ENCODE data around the gene SERAC1. TPM values are rescaled to one million over a fixed set of nuclear protein-coding genes. Genes with fewer than 3 reads are reported as not detected.

The SERAC1 gene
- total RNA-seq, 6 experiments from 2014 or later = 3.0 to 5.1 (median 4.4) TPM

DNA sequence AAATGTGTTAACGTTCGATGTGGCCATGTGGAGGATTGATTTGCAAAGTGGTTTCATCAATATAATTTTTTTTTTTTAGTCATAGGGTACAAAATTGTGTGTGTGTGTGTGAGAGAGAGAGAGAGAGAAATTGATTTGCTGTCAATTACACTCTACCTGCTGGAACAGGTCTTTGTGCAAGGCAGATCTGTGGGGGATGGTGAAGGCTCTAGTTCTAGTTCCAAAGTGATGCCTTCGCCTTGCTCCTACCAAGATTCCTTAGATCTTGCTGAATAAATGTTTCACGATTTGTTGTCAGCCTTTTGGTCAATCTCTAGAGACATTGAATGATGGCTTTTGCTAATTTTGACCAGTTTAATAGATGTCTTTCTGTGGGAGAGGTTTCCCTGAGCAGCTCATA, 64.8 kb downstream of the SERAC1 start:
- H3K36me3 ChIP-seq = no peaks in the 10 kb centered on the region
- no peak overlapping the region for H3K4me3 ChIP-seq
- WGBS (ENCODE audit: insufficient coverage, low coverage, low lambda C conversion rate, missing lambda C conversion rate) = 47% methylated on average over 3 of the region's 4 CpGs
- intact Hi-C loops (cut with DNase I) = no loop called here
- H3K27ac ChIP-seq = no peak overlapping the region
- H3K9me3 ChIP-seq = no peaks in the 10 kb centered on the region
- no peak for ATAC-seq
- TF ChIP-seq, protein P1, sequence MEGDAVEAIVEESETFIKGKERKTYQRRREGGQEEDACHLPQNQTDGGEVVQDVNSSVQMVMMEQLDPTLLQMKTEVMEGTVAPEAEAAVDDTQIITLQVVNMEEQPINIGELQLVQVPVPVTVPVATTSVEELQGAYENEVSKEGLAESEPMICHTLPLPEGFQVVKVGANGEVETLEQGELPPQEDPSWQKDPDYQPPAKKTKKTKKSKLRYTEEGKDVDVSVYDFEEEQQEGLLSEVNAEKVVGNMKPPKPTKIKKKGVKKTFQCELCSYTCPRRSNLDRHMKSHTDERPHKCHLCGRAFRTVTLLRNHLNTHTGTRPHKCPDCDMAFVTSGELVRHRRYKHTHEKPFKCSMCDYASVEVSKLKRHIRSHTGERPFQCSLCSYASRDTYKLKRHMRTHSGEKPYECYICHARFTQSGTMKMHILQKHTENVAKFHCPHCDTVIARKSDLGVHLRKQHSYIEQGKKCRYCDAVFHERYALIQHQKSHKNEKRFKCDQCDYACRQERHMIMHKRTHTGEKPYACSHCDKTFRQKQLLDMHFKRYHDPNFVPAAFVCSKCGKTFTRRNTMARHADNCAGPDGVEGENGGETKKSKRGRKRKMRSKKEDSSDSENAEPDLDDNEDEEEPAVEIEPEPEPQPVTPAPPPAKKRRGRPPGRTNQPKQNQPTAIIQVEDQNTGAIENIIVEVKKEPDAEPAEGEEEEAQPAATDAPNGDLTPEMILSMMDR (IDR thresholded peaks at IDR 0.05) = no peak
- no peak for TF ChIP-seq POLR2A (IDR thresholded peaks at IDR 0.05)
- DNase-seq = no peak
- H3K27me3 ChIP-seq = no peaks in the 10 kb centered on the region
- H3K4me1 ChIP-seq = no peaks in the 10 kb centered on the region

DNA sequence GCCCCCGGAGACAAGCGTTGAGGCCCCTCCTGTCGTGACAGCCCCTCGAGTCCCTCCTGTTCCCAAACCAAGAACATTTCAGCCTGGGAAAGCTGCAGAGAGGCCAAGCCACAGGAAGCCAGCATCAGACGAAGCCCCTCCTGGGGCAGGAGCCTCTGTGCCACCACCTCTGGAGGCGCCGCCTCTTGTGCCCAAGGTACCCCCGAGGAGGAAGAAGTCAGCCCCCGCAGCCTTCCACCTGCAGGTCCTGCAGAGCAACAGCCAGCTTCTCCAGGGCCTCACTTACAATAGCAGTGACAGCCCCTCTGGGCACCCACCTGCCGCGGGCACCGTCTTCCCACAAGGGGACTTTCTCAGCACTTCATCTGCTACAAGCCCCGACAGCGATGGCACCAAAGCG, 72.4 kb downstream of the SERAC1 start:
- DNase-seq = no peak
- intact Hi-C loops (cut with DNase I) = no loop called here
- WGBS (ENCODE audit: insufficient coverage, low coverage, low lambda C conversion rate, missing lambda C conversion rate) = 100% methylated on average over 5 of the region's 15 CpGs
- H3K27me3 ChIP-seq = no peaks in the 10 kb centered on the region
- H3K27ac ChIP-seq = no peak overlapping the region
- no peak for ATAC-seq
- H3K9me3 ChIP-seq = no peaks in the 10 kb centered on the region
- peaks cover 0 to 17% (median 4%) of the 10 kb centered on the region in 4 donors for H3K36me3 ChIP-seq
- no peaks in the 10 kb centered on the region for H3K4me1 ChIP-seq
- no peak for TF ChIP-seq POLR2A (IDR thresholded peaks at IDR 0.05)
- TF ChIP-seq, protein P1 (IDR thresholded peaks at IDR 0.05) = no peak
- H3K4me3 ChIP-seq = no peak overlapping the region

DNA sequence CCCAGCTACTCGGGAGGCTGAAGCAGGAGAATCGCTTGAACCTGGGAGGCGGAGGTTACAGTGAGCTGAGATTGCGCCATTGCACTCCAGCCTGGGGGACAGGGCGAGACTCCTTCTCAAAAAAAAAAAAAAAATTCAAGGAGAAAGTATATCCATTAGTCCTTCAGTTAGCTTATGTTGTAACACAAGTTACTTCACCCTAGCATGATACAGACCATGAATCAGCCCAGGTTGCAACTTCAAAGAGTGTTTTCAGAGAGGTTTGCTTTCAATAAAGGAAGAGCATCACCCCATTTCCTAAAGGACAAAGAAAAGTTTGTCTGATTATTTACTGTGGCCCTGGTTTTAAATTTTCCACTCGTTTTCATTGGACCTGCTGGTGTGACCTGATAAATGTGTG, 73.0 kb downstream of the SERAC1 start:
- H3K9me3 ChIP-seq = no peaks in the 10 kb centered on the region
- no peaks in the 10 kb centered on the region for H3K27me3 ChIP-seq
- H3K36me3 ChIP-seq = peaks cover 0 to 17% (median 4%) of the 10 kb centered on the region in 4 donors
- H3K27ac ChIP-seq = no peak overlapping the region
- DNase-seq = no peak
- H3K4me1 ChIP-seq = no peaks in the 10 kb centered on the region
- WGBS (ENCODE audit: insufficient coverage, low coverage, low lambda C conversion rate, missing lambda C conversion rate) = 95% methylated on average over 6 of the region's 6 CpGs
- ATAC-seq = no peak
- intact Hi-C loops (cut with DNase I) = no loop called here
- TF ChIP-seq POLR2A (IDR thresholded peaks at IDR 0.05) = no peak
- TF ChIP-seq, protein P1 (IDR thresholded peaks at IDR 0.05) = no peak
- no peak overlapping the region for H3K4me3 ChIP-seq

DNA sequence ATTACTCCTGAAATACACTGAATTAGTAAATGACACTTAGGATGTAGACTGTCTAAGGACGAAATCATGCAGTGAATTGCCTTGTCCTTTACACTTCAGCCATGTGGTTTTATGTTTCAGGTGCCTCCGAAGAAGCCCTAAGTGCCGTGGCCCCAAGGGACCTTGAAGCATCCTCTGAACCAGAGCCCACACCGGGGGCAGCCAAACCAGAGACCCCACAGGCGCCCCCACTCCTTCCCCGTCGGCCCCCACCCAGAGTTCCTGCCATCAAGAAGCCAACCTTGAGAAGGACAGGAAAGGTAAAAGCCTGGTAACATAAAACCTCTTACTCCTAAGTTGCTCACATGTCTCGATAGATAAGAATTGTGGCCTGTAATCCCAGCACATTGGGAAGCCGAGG, 75.3 kb downstream of the SERAC1 start:
- Histone ChIP-seq H3K4me3 (no peak overlapping the region), H3K9me3 (no peaks in the 10 kb centered on the region), H3K27me3 (no peaks in the 10 kb centered on the region), H3K27ac (no peak overlapping the region), H3K36me3 (peaks cover 0 to 17% (median 4%) of the 10 kb centered on the region in 4 donors), H3K4me1 (no peaks in the 10 kb centered on the region)
- TF ChIP-seq POLR2A (IDR thresholded peaks at IDR 0.05) = no peak
- TF ChIP-seq, protein P1 (IDR thresholded peaks at IDR 0.05) = no peak
- ATAC-seq (no peak), DNase-seq (no peak)
- intact Hi-C loops (cut with DNase I) = no loop called here
- 97% methylated on average over 6 of the region's 9 CpGs for WGBS (ENCODE audit: insufficient coverage, low coverage, low lambda C conversion rate, missing lambda C conversion rate)
